GM20000 (cell line): ENCODE data around the gene TPP1.

Source experiments
- DNase-seq: peaks from one replicate; pipeline ENCODE4 v3.0.0; 2012; ENCODE audit warnings: low spot score
- TF ChIP-seq, protein P1 (sequence below): IDR thresholded peaks from 2 replicates; pipeline ENCODE4 v1.5.1; 2012; ENCODE audit warnings: mild to moderate bottlenecking, control low read depth; ENCODE audit errors: extremely low read depth, missing control alignments

The TPP1 gene

GRCh38 chr11:6603287-6604080, 15.7 kb downstream of the TPP1 start, which contains the start of the genes ILK and RRP8:
Gene ILK, plus strand, starts transcription at chr11:6603774. Its CDS starts 498 bp downstream, at chr11:6604272.
Gene RRP8, minus strand, starts transcription at chr11:6603616. Its CDS starts 114 bp downstream, at chr11:6603502.
- DNase-seq, result peak; percentile 95
- TF ChIP-seq, protein P1, sequence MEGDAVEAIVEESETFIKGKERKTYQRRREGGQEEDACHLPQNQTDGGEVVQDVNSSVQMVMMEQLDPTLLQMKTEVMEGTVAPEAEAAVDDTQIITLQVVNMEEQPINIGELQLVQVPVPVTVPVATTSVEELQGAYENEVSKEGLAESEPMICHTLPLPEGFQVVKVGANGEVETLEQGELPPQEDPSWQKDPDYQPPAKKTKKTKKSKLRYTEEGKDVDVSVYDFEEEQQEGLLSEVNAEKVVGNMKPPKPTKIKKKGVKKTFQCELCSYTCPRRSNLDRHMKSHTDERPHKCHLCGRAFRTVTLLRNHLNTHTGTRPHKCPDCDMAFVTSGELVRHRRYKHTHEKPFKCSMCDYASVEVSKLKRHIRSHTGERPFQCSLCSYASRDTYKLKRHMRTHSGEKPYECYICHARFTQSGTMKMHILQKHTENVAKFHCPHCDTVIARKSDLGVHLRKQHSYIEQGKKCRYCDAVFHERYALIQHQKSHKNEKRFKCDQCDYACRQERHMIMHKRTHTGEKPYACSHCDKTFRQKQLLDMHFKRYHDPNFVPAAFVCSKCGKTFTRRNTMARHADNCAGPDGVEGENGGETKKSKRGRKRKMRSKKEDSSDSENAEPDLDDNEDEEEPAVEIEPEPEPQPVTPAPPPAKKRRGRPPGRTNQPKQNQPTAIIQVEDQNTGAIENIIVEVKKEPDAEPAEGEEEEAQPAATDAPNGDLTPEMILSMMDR, result no peak

GRCh38 chr11:6602096-6602940, 16.9 kb downstream of the TPP1 start:
- DNase-seq, result no peak
- TF ChIP-seq, protein P1, result no peak

DNA sequence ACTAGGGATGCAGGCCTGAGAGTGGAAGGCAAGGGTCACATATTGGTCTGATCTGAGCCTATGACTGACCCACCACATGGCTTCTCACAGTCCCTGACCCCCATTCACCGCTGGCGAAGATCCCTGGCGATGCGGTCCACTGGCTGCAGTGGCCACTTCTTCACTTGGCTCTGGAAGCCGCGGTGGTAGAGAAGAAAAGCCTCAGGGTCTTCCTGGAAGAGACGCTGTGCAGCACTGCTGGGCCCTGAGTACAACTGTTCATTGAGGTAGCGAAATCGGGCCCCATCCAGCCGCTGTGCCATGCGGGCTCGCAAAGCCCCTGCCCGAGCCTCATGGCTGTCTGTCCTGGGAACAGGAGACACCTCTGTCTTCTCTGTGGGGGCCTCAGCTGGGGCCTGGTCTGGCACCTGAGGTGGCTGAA, 18.2 kb downstream of the TPP1 start:
- DNase-seq, result no peak
- TF ChIP-seq, protein P1, result no peak

- DNase-seq, result no peak
- TF ChIP-seq, protein P1, result no peak
Measured at GRCh38 chr11:6599881-6600390, 19.3 kb downstream of the TPP1 start.

- DNase-seq, result no peak
- TF ChIP-seq, protein P1, result no peak
Measured at GRCh38 chr11:6599449-6599848, 19.8 kb downstream of the TPP1 start.

- TF ChIP-seq, protein P1, result no peak
- DNase-seq, result no peak
Measured at GRCh38 chr11:6598555-6598954, 20.7 kb downstream of the TPP1 start.
